ENCODE results near the gene ARHGAP23.

DNA sequence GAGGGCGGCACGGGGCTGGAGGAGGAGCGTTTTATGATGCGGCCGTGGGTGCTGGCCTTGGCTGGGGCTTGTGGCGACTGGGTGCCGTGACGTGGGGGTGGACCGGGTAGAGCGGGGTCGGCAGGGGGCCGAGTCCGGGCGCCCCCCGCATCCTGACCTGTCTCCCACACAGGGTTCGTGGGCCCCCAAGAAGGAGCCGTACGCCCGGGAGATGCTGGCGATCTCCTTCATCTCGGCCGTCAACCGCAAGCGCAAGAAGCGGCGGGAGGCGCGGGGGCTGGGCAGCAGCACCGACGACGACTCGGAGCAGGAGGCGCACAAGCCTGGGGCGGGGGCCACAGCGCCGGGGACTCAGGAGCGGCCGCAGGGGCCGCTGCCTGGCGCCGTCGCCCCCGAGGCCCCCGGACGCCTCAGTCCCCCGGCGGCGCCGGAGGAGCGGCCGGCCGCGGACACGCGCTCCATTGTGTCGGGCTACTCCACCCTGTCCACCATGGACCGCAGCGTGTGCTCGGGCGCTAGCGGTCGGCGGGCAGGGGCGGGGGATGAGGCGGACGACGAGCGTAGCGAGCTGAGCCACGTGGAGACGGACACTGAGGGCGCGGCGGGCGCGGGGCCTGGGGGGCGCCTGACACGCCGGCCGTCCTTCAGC, 81.6 kb downstream of the ARHGAP23 start:
- TF ChIP-seq, protein P1, sequence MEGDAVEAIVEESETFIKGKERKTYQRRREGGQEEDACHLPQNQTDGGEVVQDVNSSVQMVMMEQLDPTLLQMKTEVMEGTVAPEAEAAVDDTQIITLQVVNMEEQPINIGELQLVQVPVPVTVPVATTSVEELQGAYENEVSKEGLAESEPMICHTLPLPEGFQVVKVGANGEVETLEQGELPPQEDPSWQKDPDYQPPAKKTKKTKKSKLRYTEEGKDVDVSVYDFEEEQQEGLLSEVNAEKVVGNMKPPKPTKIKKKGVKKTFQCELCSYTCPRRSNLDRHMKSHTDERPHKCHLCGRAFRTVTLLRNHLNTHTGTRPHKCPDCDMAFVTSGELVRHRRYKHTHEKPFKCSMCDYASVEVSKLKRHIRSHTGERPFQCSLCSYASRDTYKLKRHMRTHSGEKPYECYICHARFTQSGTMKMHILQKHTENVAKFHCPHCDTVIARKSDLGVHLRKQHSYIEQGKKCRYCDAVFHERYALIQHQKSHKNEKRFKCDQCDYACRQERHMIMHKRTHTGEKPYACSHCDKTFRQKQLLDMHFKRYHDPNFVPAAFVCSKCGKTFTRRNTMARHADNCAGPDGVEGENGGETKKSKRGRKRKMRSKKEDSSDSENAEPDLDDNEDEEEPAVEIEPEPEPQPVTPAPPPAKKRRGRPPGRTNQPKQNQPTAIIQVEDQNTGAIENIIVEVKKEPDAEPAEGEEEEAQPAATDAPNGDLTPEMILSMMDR (IDR thresholded peaks at IDR 0.05; ENCODE audit: poor library complexity) = no peak
- no peak for TF ChIP-seq EZH2 (IDR thresholded peaks at IDR 0.05; ENCODE audit: borderline replicate concordance)

All from hepatocyte (in vitro differentiated cells).